HL-60/S4 treated with phorbol 12-myristate 13-acetate at 8.2 ng/mL for 4 days and 3 days (cell line): ENCODE measurements around the gene ZACN.

ENCODE experiments used
- in situ Hi-C: fragments of 300-500 bp; cut with MboI; formaldehyde crosslinking; loops from 2 replicates; pipeline ENCODE4 v1.15.0; 2022; ENCODE audit warnings: low sequenced_read_pairs

ZACN gene

DNA sequence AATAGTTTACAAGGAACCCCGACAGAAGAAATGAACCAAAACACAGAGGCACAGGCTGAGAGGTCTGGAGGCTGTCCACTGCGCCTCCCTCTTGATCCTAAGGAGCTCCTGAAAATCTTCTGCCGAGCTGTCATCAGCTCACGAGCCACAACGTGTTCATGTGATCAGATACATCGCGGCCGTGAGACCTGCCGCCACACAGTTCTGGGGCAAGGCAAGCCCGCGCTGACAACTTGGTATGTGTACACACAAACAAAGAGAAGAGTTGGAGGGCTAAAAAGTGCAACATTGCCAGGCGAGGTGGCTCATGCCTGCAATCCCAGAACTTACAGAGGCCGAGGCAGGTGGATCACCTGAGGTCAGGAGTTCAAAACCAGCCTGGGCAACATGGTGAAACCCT, 17.0 kb downstream of the ZACN start:
- in situ Hi-C loops = no loop called here

GRCh38 chr17:76097716-76098295, 18.8 kb downstream of the ZACN start:
- in situ Hi-C loops = no loop called here

DNA sequence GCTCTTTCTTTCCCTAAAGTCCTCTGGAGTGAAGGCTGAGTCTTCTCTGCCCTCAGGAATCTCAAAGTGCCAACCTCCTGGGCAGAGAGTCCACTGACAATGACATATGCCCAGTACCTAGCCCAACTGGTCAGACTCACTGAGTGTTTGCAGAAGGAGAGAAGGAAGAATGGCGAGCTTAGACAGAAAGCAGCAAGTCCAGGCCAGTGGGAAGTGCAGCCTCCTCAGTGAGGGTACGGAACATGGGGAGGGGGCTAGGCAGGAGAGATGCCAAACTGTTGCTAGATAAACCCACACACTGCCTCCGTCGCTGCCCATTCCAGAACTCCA, 23.9 kb downstream of the ZACN start:
- in situ Hi-C loops = loop anchor here (25.0 kb wide), 1 partner anchor 91 kb away; the partner anchor contains the start of gene CDK3

- in situ Hi-C loops = loop anchor here (25.0 kb wide), 1 partner anchor 91 kb away; the partner anchor contains the start of gene CDK3
Measured at GRCh38 chr17:76103274-76104139, 24.5 kb downstream of the ZACN start, which contains the start of gene EXOC7. Gene EXOC7 (minus strand): TSS chr17:76103787. CDS start chr17:76103692, 95 bp downstream.

DNA sequence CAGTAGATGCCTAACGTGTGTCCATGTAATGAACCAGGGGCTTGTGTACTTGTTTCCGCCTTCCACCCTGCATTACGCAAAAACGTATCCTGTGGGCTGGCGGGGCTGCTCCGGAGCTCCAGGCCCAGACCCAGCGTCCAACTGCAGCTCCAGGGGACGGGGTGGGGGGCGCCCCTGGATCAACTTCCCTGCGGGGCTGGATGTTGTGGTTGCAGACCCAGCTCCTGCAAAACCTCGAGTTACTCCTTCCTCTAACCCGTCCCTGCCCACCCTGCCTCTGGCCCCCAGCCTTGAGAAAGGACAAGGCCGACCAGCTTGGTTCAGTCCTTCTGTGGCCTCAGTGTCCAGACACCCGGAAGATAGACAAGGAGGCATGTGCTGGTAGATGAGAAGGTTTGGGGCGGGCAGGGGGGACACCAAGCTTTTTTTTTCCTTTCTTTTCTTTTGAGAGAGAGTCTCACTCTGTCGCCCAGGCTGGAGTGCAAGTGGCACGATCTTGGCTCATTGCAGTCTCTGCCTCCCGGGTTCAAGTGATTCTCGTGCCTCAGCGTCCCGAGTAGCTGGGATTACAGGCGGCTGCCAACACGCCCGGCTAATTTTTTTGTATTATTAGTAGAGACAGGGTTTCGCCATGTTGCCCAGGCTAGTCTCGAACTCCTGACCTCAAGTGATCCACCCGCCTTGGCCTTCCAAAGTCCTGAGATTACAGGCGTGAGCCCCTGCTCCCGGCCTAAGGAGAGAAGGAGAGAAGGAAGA, 25.3 kb downstream of the ZACN start:
- in situ Hi-C loops = loop anchor here (25.0 kb wide), 1 partner anchor 92 kb away; the partner anchor contains the start of gene CDK3

DNA sequence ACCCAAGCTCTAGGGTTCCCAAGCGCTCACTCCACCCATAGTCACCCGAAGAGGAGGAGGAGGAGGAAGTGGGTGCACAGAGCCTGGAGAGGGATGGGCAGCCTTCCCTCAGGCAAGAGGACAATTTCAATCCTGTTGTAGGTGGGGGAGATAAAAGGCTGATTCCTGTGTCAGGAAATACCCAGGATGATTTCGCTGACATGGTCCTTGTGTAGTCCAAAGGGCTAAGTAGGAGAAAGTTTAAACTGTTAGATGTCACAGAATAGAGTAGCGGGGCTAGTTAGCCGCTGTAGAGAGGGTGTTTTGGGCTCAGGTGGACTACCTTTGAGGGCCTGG, 25.9 kb downstream of the ZACN start:
- in situ Hi-C loops = loop anchor here (25.0 kb wide), 1 partner anchor 93 kb away; the partner anchor contains the start of gene CDK3

DNA sequence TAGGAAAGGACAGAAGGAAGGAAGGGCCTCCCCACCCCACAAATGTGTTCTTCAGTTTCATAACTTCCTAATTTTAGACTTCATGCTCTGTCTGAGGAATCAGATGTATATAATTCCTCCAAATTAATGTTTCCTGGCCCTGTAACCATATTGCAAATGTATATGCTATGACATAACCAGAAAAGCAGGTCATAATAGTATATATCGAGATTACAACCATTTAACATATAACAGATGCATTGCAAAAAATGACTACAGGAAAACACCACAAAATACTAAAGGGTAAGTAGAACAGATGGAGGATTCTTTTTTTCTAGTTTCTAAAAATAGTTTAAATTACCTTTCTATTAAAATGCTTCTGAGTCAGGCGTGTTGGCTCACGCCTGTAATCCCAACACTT, 27.7 kb downstream of the ZACN start:
- in situ Hi-C loops = loop anchor here (25.0 kb wide), 1 partner anchor 94 kb away; the partner anchor contains the start of gene CDK3

DNA sequence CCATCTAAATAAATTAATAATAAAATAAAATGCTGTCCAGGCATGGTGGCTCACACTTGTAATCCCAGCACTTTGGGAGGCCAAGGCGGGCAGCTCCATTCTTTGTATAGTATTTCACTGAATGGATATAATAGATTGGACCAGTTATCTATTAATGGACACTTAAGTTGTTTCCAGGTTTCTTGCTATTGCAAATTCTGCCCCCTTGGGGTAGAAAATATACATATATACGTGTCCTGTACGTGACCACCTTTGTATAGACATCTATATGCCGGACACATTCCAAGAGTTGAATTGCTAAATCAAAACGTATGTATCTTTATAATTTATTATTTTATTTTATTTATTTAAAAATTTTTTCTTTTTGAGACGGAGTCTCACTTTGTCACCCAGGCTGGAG, 28.5 kb downstream of the ZACN start:
- in situ Hi-C loops = loop anchor here (25.0 kb wide), 1 partner anchor 95 kb away; the partner anchor contains the start of gene CDK3

- in situ Hi-C loops = loop anchor here (25.0 kb wide), 1 partner anchor 100 kb away; the partner anchor contains the start of gene CDK3
Measured at GRCh38 chr17:76111956-76112355, 33.0 kb downstream of the ZACN start.

DNA sequence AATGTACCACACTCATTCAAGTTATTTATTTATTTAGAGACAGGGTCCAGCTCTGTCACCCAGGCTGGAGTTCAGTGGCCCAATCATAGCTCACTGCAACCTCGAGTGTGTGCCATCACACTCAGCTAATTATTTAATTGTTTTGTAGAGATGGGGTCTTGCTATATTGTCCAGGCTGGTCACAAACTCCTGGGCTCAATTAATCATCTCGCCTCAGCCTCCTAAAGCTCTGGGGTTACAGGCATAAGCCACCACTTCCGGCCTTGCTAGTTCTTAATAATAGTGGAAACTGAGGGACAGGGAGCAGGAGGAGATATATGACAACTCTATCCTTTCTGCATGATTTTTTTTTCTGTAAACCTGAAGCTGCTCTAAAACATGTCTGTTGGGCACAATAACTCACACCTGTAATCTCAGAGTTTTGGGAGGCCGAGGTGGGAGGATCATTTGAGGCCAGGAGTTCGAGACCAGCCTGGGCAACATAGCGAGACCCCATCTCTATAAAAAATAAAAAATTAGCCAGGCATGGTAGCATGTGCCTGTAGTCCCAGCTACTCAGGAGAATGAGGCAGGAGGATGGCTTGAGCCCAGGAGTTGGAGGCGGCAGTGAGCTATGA, 36.3 kb downstream of the ZACN start:
- in situ Hi-C loops = loop anchor here (25.0 kb wide), 1 partner anchor 103 kb away; the partner anchor contains the start of gene CDK3

GRCh38 chr17:76119409-76120371, 40.7 kb downstream of the ZACN start:
- in situ Hi-C loops = loop anchor here (5.0 to 25.0 kb wide), 2 partner anchors 107 to 163 kb away; partner anchors contain the start of gene CDK3

DNA sequence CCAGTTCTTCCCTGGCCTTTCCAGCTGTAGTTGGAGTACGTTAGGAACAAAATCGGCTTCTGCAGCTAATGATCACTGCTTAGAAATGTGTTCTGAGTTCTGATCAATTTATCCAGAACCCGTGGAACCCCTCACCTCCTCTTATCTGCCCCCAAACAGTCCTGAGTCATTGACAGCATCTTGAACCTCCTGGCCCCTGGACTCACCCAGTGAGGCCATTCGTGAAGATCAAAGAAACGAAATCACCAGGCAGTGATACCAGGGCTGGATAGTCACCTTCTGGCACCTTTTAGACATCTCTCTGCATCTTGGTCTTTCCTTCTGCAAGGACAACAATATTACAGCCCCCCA, 41.7 kb downstream of the ZACN start:
- in situ Hi-C loops = loop anchor here (5.0 to 25.0 kb wide), 2 partner anchors 108 to 162 kb away; partner anchors contain the start of gene CDK3

DNA sequence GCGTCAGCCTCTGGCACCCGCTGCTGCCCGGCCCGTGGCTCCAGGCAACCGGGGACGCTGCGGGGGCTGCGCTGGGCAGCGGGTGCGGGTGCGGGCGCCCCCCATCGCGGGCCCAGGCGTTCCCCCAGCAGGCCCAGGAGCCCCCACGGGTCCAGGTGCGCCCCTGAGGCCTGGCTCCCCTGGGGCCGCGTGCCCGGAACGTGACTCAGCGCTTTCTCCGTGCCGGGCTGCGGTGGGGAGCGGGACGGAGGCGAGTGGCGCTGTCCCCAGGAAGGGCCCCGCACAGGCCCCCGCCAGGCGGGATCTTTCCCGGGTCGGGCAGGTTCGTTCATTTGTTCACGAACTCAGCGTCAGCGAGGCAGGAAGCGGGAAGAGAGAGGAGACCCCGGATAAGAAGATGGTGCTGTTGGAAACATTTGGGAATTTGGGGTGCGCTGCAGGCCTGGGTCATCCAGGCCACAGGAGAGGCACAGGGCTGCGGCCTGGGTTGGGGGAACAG, 43.0 kb downstream of the ZACN start:
- in situ Hi-C loops = loop anchor here (5.0 to 25.0 kb wide), 2 partner anchors 110 to 160 kb away; partner anchors contain the start of gene CDK3

DNA sequence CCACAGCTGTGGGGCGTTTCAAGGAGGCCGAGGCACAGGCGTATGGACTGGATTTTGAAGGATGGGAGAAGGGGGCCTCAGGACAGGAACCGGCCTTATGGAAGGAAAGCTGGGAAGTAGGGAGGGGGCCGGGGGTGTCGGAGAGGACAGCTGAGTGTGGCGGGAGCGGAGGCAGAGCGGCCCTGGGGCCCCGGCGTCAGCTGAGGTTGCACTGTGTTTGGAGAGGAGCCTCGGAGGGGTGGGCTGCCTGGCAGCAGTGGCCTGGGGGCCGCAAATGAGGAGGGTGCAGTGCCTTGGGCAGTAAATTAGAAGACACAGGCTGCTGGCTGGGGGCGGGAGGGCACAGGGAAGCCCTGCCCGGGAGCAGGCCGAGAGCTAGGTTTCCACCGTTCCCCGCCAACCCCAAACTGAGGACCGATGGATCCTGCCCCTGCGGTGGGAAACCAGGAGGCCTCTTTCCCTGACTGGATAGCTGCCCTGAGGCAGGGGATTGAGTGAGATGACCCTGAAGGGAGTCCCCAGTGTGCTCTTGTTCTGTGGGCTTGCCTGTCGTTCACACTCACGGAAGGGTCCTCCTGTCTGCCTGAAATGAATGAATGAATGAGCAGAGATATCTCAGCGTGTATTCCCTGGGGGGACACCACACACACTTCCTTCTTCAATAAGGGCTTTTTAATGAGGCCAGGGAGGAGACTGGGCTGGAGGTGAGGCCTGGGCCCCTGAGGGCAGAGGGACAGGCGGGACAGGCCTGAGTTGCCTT, 43.6 kb downstream of the ZACN start:
- in situ Hi-C loops = loop anchor here (5.0 to 25.0 kb wide), 2 partner anchors 110 to 160 kb away; partner anchors contain the start of gene CDK3

- in situ Hi-C loops = loop anchor here (5.0 to 25.0 kb wide), 2 partner anchors 111 to 159 kb away; partner anchors contain the start of gene CDK3
Measured at GRCh38 chr17:76123191-76123499, 44.2 kb downstream of the ZACN start.

- in situ Hi-C loops = loop anchor here (5.0 to 25.0 kb wide), 2 partner anchors 112 to 158 kb away; partner anchors contain the start of gene CDK3
Measured at GRCh38 chr17:76123749-76124581, 45.0 kb downstream of the ZACN start.
